HG03103 (cell line): ENCODE data around the gene DPP6.

ENCODE experiments used
- ATAC-seq: cut with Tn5 transposase; IDR thresholded peaks from one replicate; pipeline ENCODE4 v1.9.1; 2021; ENCODE audit warnings: low read depth; ENCODE audit not compliant: unreplicated experiment

The DPP6 gene

GRCh38 chr7:154504918-154505317, 452.7 kb downstream of the DPP6 start:
- no peak for ATAC-seq

- ATAC-seq = no peak
These were observed 453.2 kb downstream of the DPP6 start for GRCh38 chr7:154505362-154505761.

- no peak for ATAC-seq
These were observed 457.0 kb downstream of the DPP6 start for GRCh38 chr7:154509192-154509591.

GRCh38 chr7:154512121-154512833, 460.1 kb downstream of the DPP6 start:
- ATAC-seq = no peak

GRCh38 chr7:154517768-154518167, 465.6 kb downstream of the DPP6 start:
- no peak for ATAC-seq

GRCh38 chr7:154519229-154519628, 467.0 kb downstream of the DPP6 start:
- no peak for ATAC-seq

- no peak for ATAC-seq
These were observed 477.9 kb downstream of the DPP6 start for GRCh38 chr7:154530136-154530535.

- no peak for ATAC-seq
These were observed 480.6 kb downstream of the DPP6 start for GRCh38 chr7:154532771-154533170.

- no peak for ATAC-seq
These were observed 488.4 kb downstream of the DPP6 start for GRCh38 chr7:154540596-154540995.

GRCh38 chr7:154541606-154542005, 489.4 kb downstream of the DPP6 start:
- no peak for ATAC-seq

- ATAC-seq = no peak
These were observed 494.9 kb downstream of the DPP6 start for GRCh38 chr7:154546946-154547587.

GRCh38 chr7:154553711-154554265, 501.6 kb downstream of the DPP6 start:
- ATAC-seq = no peak

GRCh38 chr7:154559454-154559853, 507.3 kb downstream of the DPP6 start:
- ATAC-seq = no peak

- no peak for ATAC-seq
These were observed 512.5 kb downstream of the DPP6 start for GRCh38 chr7:154564676-154565075.

GRCh38 chr7:154566877-154567276, 514.7 kb downstream of the DPP6 start:
- no peak for ATAC-seq

- no peak for ATAC-seq
These were observed 516.1 kb downstream of the DPP6 start for GRCh38 chr7:154568346-154568745.

- ATAC-seq = no peak
These were observed 517.7 kb downstream of the DPP6 start for GRCh38 chr7:154569916-154570315.

- ATAC-seq = no peak
These were observed 519.6 kb downstream of the DPP6 start for GRCh38 chr7:154571772-154572171.

- no peak for ATAC-seq
These were observed 522.0 kb downstream of the DPP6 start for GRCh38 chr7:154574235-154574634.

GRCh38 chr7:154575497-154575896, 523.3 kb downstream of the DPP6 start:
- ATAC-seq = no peak

GRCh38 chr7:154576604-154577003, 524.4 kb downstream of the DPP6 start:
- no peak for ATAC-seq
